Measurements from ENCODE around the gene TRIM8.

TRIM8 gene

DNA sequence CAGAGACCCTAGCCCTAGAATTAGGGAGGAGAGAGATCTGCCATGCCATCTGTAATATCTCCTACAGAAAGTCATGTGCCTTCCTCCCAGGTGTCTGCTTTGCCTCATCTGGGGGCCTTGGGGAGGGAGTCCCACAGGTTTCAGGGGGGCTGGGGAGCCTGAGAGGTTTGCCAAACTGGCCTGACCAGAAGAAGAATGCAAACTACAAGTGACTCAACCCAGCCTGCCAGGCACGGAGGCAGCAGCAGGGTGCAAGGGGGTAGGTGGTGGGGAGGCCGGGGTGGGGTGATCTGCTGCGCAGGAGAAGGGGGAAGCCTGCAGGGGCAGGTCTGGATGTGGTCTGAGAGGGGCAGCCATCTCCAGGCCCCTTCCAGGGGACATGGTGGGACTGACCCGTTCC is 9.6 kb upstream of the TRIM8 start:
- DNase-seq: no peak

DNA sequence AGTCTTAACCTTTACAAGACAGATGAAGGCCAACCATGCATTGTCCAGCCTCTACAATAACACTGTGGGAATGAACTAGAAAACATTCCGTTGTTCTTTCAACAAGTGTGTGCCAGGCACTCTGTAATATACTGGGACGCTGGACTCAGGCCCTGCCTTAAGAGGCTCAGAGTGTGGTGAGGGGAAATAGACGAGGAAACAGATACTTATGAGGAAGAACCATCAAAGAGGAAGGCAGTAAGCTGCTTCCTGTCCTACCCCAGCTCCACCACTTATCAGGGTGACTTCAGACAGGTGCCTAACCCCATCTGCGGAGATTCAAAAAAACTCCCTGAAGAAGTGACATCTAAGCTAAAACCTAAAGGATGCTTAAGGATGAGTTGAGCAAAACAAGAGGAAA is 8.9 kb upstream of the TRIM8 start:
- peak in 1 of 5 donors; percentile 20 for DNase-seq

DNA sequence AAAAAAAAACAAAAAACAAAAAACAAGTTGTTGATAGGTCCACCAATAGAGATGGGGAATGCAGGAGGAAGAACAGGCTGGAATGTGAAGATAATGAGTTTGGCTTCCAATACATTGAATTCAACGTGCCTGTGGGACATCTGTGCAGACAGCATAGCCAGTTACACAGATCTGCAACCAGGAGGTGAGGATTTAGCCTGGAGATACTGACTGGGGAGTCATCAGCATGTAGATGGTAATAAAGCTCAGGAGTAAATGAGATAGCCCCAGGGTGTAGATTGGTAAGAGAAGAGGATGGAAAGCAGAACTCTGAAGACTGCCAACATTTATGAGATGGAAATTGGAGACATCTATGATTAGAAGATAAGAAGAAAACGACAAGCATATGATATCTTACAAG is 4.7 kb upstream of the TRIM8 start:
- DNase-seq: no peak

- no peak for DNase-seq
These were observed 2.9 kb upstream of the TRIM8 start for GRCh38 chr10:102641402-102641801.

GRCh38 chr10:102641880-102642735 is 2.2 kb upstream of the TRIM8 start:
- peak; percentile 97 to 98 (median 98) for DNase-seq

DNA sequence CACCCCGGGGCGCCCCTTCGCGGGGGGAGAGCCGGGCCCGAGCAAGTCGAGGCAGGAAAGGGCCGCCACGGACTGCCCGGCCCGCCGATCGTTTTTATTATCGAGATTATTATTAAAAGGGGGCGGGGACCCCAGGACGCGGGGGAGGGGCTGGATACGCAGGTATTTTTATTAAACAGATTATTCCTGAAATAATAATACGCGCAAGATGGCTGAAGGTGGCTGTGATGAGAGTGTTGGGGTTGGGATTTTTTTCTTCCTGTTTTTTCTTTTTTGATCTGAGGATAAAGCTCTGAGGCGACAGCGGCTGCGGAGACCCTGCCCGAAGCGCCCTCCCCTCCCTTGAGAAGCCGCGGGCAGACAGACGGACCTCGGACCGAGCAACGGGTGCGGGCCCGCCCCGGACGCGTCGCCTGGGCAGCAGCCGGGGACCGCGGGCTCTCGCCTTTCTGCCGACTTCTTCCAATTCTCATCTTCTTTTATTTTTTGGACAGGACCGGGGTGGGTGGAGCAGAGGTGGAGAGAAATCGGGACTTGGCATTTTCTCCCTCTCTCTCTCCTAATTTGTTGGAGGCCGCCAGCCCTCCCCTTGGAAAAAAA is 1.4 kb upstream of the TRIM8 start:
- peak; percentile 26 to 56 (median 41) for DNase-seq

DNA sequence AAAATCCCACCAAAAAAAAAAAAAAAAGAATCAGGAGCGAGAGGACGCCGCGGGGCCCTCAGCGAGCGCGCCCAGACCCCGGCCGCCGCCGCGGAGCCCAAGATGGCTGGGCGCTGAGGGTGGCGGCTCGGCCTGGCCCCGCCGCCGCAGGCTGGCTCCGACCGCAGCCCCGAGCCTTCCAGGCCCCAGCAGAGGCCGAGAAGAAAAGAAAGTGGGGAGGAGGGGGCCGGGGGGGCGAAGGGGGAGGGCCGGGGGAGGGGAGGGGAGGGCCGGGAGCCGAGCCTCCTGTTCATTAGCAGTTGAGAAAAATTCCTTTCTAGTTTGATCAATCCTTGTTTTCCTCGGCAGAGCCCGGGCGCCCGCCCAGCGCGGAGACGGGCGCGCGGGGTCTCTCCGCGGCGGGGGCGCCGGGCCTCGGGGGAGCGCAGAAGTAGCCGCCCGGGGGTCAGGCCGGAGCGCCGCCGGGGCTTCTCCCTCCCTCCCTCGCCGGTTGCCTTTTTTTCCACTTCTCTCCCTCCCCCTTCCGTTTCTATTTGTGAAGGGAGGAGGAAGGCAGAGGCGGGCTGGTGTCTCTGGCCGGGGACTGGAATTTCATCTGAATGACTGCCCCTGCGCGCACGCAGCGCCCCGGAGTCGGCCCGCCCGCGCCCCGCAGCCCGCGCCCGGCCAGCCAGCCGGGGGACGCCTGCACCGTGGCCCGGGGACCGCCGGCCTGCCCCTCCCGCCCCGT is 778 bp upstream of the TRIM8 start:
- peak in 3 of 5 donors; percentile 37 to 40 (median 38) for DNase-seq

DNA sequence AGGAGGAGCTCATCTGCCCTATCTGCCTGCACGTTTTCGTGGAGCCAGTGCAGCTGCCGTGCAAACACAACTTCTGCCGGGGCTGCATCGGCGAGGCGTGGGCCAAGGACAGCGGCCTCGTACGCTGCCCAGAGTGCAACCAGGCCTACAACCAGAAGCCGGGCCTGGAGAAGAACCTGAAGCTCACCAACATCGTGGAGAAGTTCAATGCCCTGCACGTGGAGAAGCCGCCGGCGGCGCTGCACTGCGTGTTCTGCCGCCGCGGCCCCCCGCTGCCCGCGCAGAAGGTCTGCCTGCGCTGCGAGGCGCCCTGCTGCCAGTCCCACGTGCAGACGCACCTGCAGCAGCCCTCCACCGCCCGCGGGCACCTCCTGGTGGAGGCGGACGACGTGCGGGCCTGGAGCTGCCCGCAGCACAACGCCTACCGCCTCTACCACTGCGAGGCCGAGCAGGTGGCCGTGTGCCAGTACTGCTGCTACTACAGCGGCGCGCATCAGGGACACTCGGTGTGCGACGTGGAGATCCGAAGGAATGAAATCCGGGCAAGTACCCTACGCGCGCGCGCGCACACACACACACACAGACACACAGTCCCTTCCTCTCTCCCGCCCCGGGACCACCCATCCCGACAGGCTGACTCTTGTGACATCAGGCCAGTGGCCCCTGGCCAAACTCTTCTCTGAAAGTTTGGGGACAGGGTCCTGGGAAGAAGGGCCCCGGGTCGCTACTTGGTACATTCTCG is 538 bp downstream of the TRIM8 start:
- peak; percentile 61 to 88 (median 75) for DNase-seq

DNA sequence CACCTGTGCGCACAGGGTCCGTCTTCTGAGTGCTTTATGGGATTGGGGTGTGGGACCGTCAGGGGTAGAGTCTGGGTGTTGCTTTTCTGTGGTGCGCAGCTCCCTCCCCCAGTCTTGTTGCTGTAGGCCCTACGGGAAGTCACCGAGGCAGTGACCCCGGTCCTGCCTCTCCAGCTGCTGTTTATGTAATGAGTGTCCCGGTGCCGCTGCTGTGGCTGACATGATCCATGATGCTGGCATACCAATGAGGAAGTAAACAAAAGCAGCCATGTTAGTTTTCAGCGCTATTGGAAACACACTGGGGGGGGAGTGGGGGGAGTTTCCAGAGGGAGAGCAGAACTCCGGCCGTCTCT is 1.1 kb downstream of the TRIM8 start:
- peak in 3 of 5 donors; percentile 42 to 61 (median 47) for DNase-seq

GRCh38 chr10:102645741-102646609 is 1.7 kb downstream of the TRIM8 start:
- peak; percentile 23 to 81 (median 55) for DNase-seq

DNA sequence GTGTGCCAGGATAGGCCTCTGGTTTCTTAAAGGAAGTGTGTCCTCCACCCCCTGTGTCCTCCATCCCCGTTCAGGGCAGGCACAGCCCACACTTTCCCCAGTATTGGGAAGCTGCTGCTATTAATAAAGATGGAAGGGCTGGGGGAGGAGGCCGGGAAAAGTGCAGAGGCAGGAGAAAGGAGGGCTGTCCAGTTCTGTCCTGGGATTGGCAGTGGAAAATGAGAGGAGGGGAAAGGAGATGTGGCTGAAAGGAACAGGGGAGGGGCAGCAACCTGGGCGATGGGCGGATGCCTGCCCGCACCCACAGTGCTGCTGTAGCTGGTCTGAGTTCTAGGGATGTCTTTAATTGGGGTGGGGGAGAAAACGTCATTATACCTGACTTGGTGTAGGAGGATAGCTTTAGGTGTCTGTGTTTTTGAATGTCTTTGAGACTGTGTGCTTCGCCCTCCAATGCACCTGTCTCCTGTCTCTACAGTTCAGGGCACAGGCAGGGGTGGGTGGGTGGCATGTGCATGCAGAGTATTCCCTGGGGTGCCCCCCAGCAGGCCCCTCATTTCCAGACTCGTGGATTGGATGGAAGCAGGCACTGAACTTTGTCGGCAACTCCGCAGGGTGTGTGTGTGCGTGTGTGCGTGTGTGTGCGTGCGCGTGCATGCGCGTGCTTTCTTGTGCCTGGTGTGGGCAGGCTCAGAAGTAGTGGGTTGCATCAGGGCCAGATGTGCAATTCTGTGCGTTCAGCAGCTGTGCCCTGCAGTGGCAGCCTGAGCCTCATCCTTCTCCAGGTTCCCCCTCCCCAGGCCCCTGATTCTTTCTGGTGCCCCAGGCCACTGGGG is 2.5 kb downstream of the TRIM8 start:
- peak in 3 of 5 donors; percentile 26 to 76 (median 28) for DNase-seq

- no peak for DNase-seq
These were observed 3.4 kb downstream of the TRIM8 start for GRCh38 chr10:102647443-102648268.

GRCh38 chr10:102648269-102648888 is 4.1 kb downstream of the TRIM8 start:
- no peak for DNase-seq

DNA sequence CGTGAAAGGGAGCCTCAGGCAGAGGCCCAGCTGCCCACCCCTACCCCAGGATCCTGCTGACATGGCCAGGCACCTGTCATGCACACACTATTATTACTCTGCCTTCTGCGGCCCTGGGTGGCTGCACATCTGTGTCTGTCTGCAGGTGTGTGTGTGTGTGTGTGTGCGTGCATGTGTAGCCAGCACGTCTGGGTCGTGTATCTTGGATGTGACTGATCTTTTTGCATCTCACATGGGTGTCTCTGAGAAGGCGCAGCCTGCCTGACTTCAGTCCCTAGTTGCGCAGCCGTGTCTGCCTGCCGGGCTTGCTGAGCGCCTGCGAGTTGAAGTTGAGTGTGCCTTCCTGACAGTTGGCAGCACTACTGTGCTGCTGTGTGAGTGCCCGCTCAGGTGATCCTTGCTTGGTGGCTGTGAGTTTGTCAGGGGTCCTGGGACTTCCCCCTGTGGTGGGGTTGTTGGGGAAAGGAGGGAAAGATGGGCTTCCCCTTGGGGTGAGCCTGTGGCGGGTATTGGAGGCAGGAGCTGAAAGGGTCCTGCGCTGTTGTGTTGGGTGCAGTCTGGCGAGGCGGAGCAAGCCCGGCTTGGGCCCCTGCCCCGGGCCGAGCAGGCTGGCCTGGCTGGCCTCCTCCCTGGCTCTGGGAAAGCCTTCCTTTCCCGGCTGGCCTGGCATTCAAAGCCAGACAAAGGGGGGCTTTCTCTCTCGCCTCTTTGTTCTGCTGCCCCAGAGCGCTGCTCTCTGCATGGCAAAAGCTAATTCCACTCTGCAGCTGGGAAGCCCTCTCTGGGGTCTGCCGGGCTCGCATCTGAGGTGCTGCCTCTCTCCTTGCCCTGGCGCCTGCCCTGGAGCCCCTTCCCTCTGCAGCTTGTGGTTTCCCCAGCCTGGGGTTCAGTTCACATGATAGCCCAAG is 4.9 kb downstream of the TRIM8 start:
- peak in 1 of 5 donors; percentile 29 for DNase-seq

DNA sequence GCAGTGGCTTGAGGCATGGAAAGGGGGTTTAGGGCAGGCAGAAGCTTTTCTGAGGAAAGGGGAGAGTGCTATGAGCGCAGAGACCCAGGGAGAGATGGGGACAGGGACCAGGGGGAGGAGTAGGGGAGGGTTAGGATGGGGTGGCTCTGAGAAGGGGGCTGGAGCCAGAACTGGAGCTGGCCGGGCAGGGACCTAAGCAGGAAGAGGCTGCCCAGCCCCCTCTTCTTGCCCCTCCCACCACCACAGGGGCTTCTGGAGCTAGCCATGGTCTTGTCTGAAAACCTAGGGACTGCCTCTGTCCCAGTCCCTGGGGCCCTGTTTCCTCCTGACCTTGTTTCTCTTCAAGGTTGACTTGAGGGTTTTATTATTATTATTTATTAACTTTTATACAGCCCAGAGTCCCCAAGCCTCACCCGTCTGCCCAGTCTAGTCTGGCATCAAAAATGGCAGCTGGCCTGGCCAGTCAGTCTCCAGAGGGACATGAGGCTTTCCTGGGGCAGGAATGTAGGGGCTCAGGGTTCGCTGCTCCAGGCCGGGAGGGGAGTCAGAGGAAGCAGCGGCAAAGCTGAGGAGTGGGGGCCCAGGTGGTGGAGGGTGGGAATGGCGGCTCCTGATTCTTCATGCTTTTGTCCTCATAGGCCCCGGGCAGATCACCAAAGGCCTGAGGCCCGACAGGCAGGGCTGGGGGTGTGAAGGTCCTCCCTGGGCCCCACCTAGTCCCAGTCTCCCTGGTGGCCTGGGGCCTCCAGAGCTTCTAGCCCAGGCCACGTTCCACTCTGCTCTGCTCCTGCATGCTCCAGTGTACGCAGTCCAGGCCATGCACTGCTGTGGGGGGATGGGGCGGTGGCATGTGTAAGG is 5.7 kb downstream of the TRIM8 start:
- no peak for DNase-seq

GRCh38 chr10:102650655-102651454 is 6.6 kb downstream of the TRIM8 start:
- DNase-seq: no peak
